Lung (tissue), 12 donors: ENCODE data around the gene DDX27. TPM values are rescaled to one million over a fixed set of nuclear protein-coding genes. Genes with fewer than 3 reads are reported as not detected.
A peak's percentile ranks its signal among the peaks of the same experiment; 100 is the strongest.
"Not testable (repeated sequence)": the region's sequence is repeated elsewhere in the genome, so short reads cannot be mapped to it uniquely, and the experiment has no call there.

Source experiments
- ATAC-seq: fragments of 200-7000 bp; cut with Tn5 transposase; one replicate; pipeline ENCODE4 v1.9.1; 2020; ENCODE audit warnings: moderate number of reproducible peaks; ENCODE audit not compliant: insufficient read depth, low FRiP score
- DNase-seq, 3 donors: peaks; one replicate each; pipeline ENCODE4 v3.0.0-alpha.2; 2013 to 2017
- H3K27ac ChIP-seq, 2 donors: one replicate each; pipeline ENCODE4 v1.5.1; 2013; ENCODE audit warnings: mild to moderate bottlenecking in 2 of 2, moderate library complexity in 2 of 2, control low read depth in 1 of 2, inconsistent platforms in 1 of 2, low read depth in 1 of 2, low read length in 1 of 2
- H3K27me3 ChIP-seq, 3 donors: one replicate each; pipeline ENCODE4 v1.5.1; 2013; ENCODE audit warnings: low read length in 2 of 3; ENCODE audit not compliant: control insufficient read depth in 3 of 3, insufficient read depth in 3 of 3
- H3K36me3 ChIP-seq, 4 donors: one replicate each; pipeline ENCODE4 v1.5.1; 2013; ENCODE audit warnings: low read length in 4 of 4, mild to moderate bottlenecking in 1 of 4, moderate library complexity in 1 of 4; ENCODE audit not compliant: control insufficient read depth in 4 of 4, insufficient read depth in 4 of 4
- H3K4me1 ChIP-seq, 5 donors: one replicate each; pipeline ENCODE4 v1.5.1; 2013; ENCODE audit warnings: low read length in 5 of 5, mild to moderate bottlenecking in 2 of 5, moderate library complexity in 1 of 5; ENCODE audit not compliant: control insufficient read depth in 5 of 5, insufficient read depth in 5 of 5
- H3K4me3 ChIP-seq: one replicate; pipeline ENCODE4 v1.5.1; 2013; ENCODE audit warnings: mild to moderate bottlenecking, control low read depth, moderate library complexity
- H3K9ac ChIP-seq, 2 donors: one replicate each; pipeline ENCODE4 v1.5.1; 2013; ENCODE audit warnings: low read length in 2 of 2, control low read depth in 1 of 2; ENCODE audit not compliant: insufficient read depth in 1 of 2
- H3K9me3 ChIP-seq, 4 donors: one replicate each; pipeline ENCODE4 v1.5.1; 2013; ENCODE audit warnings: low read length in 3 of 4, mild to moderate bottlenecking in 1 of 4, moderate library complexity in 1 of 4; ENCODE audit not compliant: control insufficient read depth in 4 of 4, insufficient read depth in 3 of 4
- WGBS, 2 donors: extraction: QIAGEN DNeasy Blood & Tissue Kit; methylation state at CpG; one replicate each; pipeline ENCODE4 v1.1.7; 2013; 5-methylcytosine and 5-hydroxymethylcytosine counted together
- polyA plus RNA-seq, 2 donors: library from polyadenylated mRNA; stranded (reverse); fragments of 200-250 nt; gene quantifications; one replicate each; pipeline ENCODE4 v1.2.1, GENCODE V29; 2013
- total RNA-seq, 2 donors: library from RNA; depleted of rRNA in 1 of 2; stranded (reverse); fragments of >200 nt in 1 of 2; gene quantifications; one replicate each; pipeline ENCODE4 v1.2.1, GENCODE V29; 2014 to 2021
- TF ChIP-seq, protein P1 (sequence below): IDR thresholded peaks from 2 replicates; pipeline ENCODE4 v1.5.1; 2012; ENCODE audit warnings: mild to moderate bottlenecking; ENCODE audit errors: control extremely low read depth, extremely low read depth
- donor health status: control.
- donor health status: control.
- donor health status: Bipolar disorder and iron deficiency.
- donor health status: healthy.
- donor health status: DM: yes; HTN: yes; CAD: no.

The DDX27 gene
- total and polyA plus RNA-seq, 4 donors: 24.9 to 30.0 (median 26.1) TPM

- no peak overlapping the region for H3K4me3 ChIP-seq
- 66 to 95% methylated on average over 1 of the region's 1 CpG for WGBS, 2 donors
- ATAC-seq: no peak
These were observed 8.5 kb upstream of the DDX27 start for GRCh38 chr20:49210757-49211110.

DNA sequence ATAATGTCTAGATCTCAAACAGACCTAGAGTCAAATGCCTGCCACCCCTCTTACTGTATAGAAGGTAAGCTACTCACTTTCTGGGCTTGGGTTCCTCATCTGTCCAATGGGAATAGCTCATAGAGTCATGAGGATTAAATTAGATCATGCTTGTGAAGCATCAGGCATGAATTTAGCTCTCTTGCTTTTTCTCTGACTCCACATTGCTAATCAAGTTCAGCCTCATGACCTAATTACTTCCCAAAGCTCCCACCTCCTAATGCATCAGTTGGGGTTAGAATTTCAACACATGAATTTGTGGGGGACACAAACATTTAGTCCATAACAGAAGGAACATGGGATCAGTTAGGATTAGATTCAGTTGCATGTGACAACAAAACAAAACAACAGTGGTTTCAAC lies 4.6 kb upstream of the DDX27 start:
- Histone ChIP-seq H3K4me1 (peaks cover 0 to 3% (median 0%) of the 10 kb centered on the region in 5 donors), H3K9me3 (peaks cover 0 to 5% (median 1%) of the 10 kb centered on the region in 4 donors), H3K4me3 (no peak overlapping the region), H3K27ac (no peak overlapping the region), H3K36me3 (peaks cover 0 to 4% (median 0%) of the 10 kb centered on the region in 4 donors), H3K9ac (no peak overlapping the region), H3K27me3 (no peaks in the 10 kb centered on the region)
- DNase-seq (no peak), ATAC-seq (no peak)
- TF ChIP-seq, protein P1, sequence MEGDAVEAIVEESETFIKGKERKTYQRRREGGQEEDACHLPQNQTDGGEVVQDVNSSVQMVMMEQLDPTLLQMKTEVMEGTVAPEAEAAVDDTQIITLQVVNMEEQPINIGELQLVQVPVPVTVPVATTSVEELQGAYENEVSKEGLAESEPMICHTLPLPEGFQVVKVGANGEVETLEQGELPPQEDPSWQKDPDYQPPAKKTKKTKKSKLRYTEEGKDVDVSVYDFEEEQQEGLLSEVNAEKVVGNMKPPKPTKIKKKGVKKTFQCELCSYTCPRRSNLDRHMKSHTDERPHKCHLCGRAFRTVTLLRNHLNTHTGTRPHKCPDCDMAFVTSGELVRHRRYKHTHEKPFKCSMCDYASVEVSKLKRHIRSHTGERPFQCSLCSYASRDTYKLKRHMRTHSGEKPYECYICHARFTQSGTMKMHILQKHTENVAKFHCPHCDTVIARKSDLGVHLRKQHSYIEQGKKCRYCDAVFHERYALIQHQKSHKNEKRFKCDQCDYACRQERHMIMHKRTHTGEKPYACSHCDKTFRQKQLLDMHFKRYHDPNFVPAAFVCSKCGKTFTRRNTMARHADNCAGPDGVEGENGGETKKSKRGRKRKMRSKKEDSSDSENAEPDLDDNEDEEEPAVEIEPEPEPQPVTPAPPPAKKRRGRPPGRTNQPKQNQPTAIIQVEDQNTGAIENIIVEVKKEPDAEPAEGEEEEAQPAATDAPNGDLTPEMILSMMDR: no peak

More at GRCh38 chr20:49210757-49211110, 8.5 kb upstream of the DDX27 start:
- no peaks in the 10 kb centered on the region for H3K36me3 ChIP-seq
- no peaks in the 10 kb centered on the region for H3K4me1 ChIP-seq
- no peaks in the 10 kb centered on the region for H3K27me3 ChIP-seq
- TF ChIP-seq, protein P1: no peak
- H3K9ac ChIP-seq: no peak overlapping the region
- peaks cover 0 to 5% (median 1%) of the 10 kb centered on the region in 4 donors for H3K9me3 ChIP-seq
- no peak for DNase-seq
- H3K27ac ChIP-seq: no peak overlapping the region

DNA sequence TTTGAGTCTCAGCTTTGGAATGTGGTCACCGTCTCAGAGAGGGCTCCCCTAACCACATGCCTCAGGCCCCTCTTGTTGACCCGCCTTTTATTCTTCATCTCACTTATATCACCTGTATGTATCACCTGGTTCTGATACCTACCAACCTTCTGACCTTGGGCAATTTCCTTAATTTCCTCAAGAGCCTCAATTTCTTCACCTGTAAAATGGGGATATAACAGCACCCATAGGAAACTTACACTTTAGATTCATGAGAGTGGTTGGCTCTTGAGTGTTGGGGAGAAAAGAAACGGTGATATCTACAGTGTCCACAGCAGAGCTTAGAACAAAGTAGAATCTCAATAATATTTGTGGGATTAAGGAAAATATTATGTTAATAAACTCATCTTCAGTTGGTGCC lies 4.0 kb upstream of the DDX27 start:
- Histone ChIP-seq H3K27ac (no peak overlapping the region), H3K4me1 (peaks cover 0 to 6% (median 4%) of the 10 kb centered on the region in 5 donors), H3K27me3 (no peaks in the 10 kb centered on the region), H3K9ac (no peak overlapping the region), H3K36me3 (peaks cover 0 to 6% (median 0%) of the 10 kb centered on the region in 4 donors), H3K4me3 (no peak overlapping the region), H3K9me3 (peaks cover 0 to 1% (median 0%) of the 10 kb centered on the region in 4 donors)
- TF ChIP-seq, protein P1: no peak
- WGBS, 2 donors: 89 to 93% methylated on average over 3 of the region's 3 CpGs
- DNase-seq: no peak
- ATAC-seq: no peak

DNA sequence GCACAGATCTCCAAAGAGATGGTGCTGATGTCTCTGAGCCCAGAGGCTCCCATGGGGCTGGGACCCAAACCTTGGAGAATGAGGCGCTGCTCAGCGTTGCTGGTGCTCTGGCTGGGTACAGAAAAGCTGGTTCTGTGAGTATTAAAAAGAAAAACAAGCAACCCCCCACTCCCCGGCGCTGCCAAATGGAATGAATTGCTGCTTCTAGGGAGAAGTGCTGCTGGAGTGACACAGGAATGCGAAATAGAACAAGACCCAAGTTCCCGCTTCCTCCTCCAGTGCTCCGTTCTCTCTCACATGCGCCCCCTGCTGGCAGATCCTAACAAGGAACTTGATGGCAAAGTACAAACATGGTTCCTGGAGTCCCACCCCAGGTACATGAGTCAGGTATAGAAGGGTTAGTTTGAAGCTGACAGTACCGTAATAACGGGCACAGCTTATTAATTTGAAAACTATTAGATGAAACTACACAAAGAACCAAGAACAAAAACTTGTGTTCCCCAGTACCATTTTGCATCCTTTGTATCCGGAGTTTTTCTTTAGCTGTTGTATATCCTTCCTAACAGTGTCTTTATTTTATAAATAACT lies 2.1 kb upstream of the DDX27 start:
- DNase-seq: peak; percentile 94 to 95 (median 95)
- no peak overlapping the region for H3K4me3 ChIP-seq
- H3K27ac ChIP-seq: no peak overlapping the region
- no peaks in the 10 kb centered on the region for H3K9me3 ChIP-seq
- TF ChIP-seq, protein P1: peak; percentile 89
- no peak overlapping the region for H3K9ac ChIP-seq
- peaks cover 3 to 10% (median 7%) of the 10 kb centered on the region in 5 donors for H3K4me1 ChIP-seq
- peak; percentile 84 for ATAC-seq
- H3K36me3 ChIP-seq: peaks cover 3 to 9% (median 4%) of the 10 kb centered on the region in 4 donors
- H3K27me3 ChIP-seq: no peaks in the 10 kb centered on the region
- WGBS, 2 donors: 16 to 19% methylated on average over 11 of the region's 11 CpGs

DNA sequence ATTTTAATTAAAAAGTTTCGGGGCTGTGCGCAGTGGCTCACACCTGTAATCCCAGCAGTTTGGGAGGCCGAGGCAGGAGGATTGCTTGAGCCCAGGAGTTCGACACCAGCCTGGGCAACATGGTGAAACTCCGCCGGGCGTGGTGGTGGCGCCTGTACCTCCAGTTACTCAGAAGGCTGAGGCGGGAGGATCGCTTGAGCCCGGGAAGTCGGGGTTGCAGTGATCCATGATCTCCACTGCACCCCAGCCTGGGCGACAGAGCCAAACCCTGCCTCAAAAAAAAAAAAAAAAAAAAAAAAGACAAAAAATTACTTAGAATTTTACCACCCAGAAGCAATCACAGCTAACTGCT lies 501 bp upstream of the DDX27 start:
- H3K27me3 ChIP-seq, H3K4me3 ChIP-seq, H3K9me3 ChIP-seq, H3K4me1 ChIP-seq, ATAC-seq: not testable (repeated sequence)
- WGBS, 2 donors: 60 to 65% methylated on average over 13 of the region's 13 CpGs
- peak in 1 of 3 donors; percentile 32 for DNase-seq
- Histone ChIP-seq H3K27ac (peak overlapping the region; percentile 35 to 52), H3K9ac (peak overlapping the region in 1 of 2 donors; percentile 98), H3K36me3 (peaks cover 9 to 17% (median 13%) of the 10 kb centered on the region in 4 donors)
